ENCODE results near the gene EPHA4. TPM values are rescaled to one million over a fixed set of nuclear protein-coding genes. Genes with fewer than 3 reads are reported as not detected.

Gene EPHA4
- polyA plus RNA-seq, 1 donor (not counting 4 experiments of a cell fraction or from before 2014, with no cell fraction given): 9.0 TPM

GRCh38 chr2:221389421-221389820, 182.7 kb downstream of the EPHA4 start:
- no peaks in the 10 kb centered on the region for H3K79me2 ChIP-seq (ENCODE audit: control insufficient read depth, insufficient read depth, low read length)
- H4K20me1 ChIP-seq (ENCODE audit: control insufficient read depth, extremely low read depth, insufficient read depth, low read length): no peaks in the 10 kb centered on the region
- H3K27ac ChIP-seq (ENCODE audit: control insufficient read depth, insufficient read depth, low read length): no peak overlapping the region
- no peak overlapping the region for H3K4me2 ChIP-seq (ENCODE audit: control insufficient read depth, extremely low read depth, insufficient read depth, low read depth, low read length)
- H3K27me3 ChIP-seq (ENCODE audit: control insufficient read depth, extremely low read depth, insufficient read depth, low read length): no peaks in the 10 kb centered on the region
- no peaks in the 10 kb centered on the region for H3K9me3 ChIP-seq (ENCODE audit: control insufficient read depth, low read depth, low read length)
- no peak overlapping the region for H2AFZ ChIP-seq (ENCODE audit: control insufficient read depth, low read length)
- no peaks in the 10 kb centered on the region for H3K36me3 ChIP-seq (ENCODE audit: control insufficient read depth in 2 of 2, extremely low read depth in 1 of 2, insufficient read depth in 2 of 2, low read length in 2 of 2)
- FAIRE-seq (no peak), DNase-seq (ENCODE audit: low read depth, low spot score) (no peak)
- no peaks in the 10 kb centered on the region for H3K9me1 ChIP-seq (ENCODE audit: control insufficient read depth, extremely low read depth, insufficient read depth, low read length)
- H3K4me3 ChIP-seq (ENCODE audit: control insufficient read depth in 2 of 3, extremely low read depth in 1 of 3, insufficient read depth in 2 of 3, low read depth in 1 of 3, low read length in 3 of 3): no peak overlapping the region
- peaks cover 5% of the 10 kb centered on the region for H3K4me1 ChIP-seq (ENCODE audit: control insufficient read depth, extremely low read depth, insufficient read depth, low read length)
- dilution Hi-C loops (cut with MboI; ENCODE audit: extremely low pct_ligation_motif_present, low sequenced_read_pairs): no loop called here
- no peak overlapping the region for H3K9ac ChIP-seq (ENCODE audit: control insufficient read depth, extremely low read depth, insufficient read depth, low read length)
- TF ChIP-seq CTCF (optimal IDR thresholded peaks at IDR 0.05 in 1 of 3, IDR thresholded peaks at IDR 0.05 in 1 of 3, conservative IDR thresholded peaks at IDR 0.05 in 1 of 3; ENCODE audit: extremely low read depth in 1 of 3, insufficient read depth in 2 of 3, low read length in 3 of 3) (no peak), EZH2 (IDR thresholded peaks at IDR 0.05; ENCODE audit: low read length) (no peak)

GRCh38 chr2:221388891-221389290, 183.2 kb downstream of the EPHA4 start:
- H3K9ac ChIP-seq (ENCODE audit: control insufficient read depth, extremely low read depth, insufficient read depth, low read length): no peak overlapping the region
- dilution Hi-C loops (cut with MboI; ENCODE audit: extremely low pct_ligation_motif_present, low sequenced_read_pairs): no loop called here
- no peak overlapping the region for H3K4me2 ChIP-seq (ENCODE audit: control insufficient read depth, extremely low read depth, insufficient read depth, low read depth, low read length)
- no peak overlapping the region for H2AFZ ChIP-seq (ENCODE audit: control insufficient read depth, low read length)
- no peak overlapping the region for H3K27ac ChIP-seq (ENCODE audit: control insufficient read depth, insufficient read depth, low read length)
- H3K9me1 ChIP-seq (ENCODE audit: control insufficient read depth, extremely low read depth, insufficient read depth, low read length): no peaks in the 10 kb centered on the region
- no peaks in the 10 kb centered on the region for H3K9me3 ChIP-seq (ENCODE audit: control insufficient read depth, low read depth, low read length)
- no peaks in the 10 kb centered on the region for H3K27me3 ChIP-seq (ENCODE audit: control insufficient read depth, extremely low read depth, insufficient read depth, low read length)
- H3K36me3 ChIP-seq (ENCODE audit: control insufficient read depth in 2 of 2, extremely low read depth in 1 of 2, insufficient read depth in 2 of 2, low read length in 2 of 2): no peaks in the 10 kb centered on the region
- TF ChIP-seq CTCF (optimal IDR thresholded peaks at IDR 0.05 in 1 of 3, IDR thresholded peaks at IDR 0.05 in 1 of 3, conservative IDR thresholded peaks at IDR 0.05 in 1 of 3; ENCODE audit: extremely low read depth in 1 of 3, insufficient read depth in 2 of 3, low read length in 3 of 3) (no peak), EZH2 (IDR thresholded peaks at IDR 0.05; ENCODE audit: low read length) (no peak)
- FAIRE-seq: no peak
- no peak for DNase-seq (ENCODE audit: low read depth, low spot score)
- H3K79me2 ChIP-seq (ENCODE audit: control insufficient read depth, insufficient read depth, low read length): no peaks in the 10 kb centered on the region
- H4K20me1 ChIP-seq (ENCODE audit: control insufficient read depth, extremely low read depth, insufficient read depth, low read length): no peaks in the 10 kb centered on the region
- no peak overlapping the region for H3K4me3 ChIP-seq (ENCODE audit: control insufficient read depth in 2 of 3, extremely low read depth in 1 of 3, insufficient read depth in 2 of 3, low read depth in 1 of 3, low read length in 3 of 3)
- H3K4me1 ChIP-seq (ENCODE audit: control insufficient read depth, extremely low read depth, insufficient read depth, low read length): peaks cover 5% of the 10 kb centered on the region

All from keratinocyte (primary cell).